K562 (cell line): ENCODE results near the gene BBLN. TPM values are rescaled to one million over a fixed set of nuclear protein-coding genes. Genes with fewer than 3 reads are reported as not detected.

Experiments
- BRCA1 ChIP-seq, 2 experiments: fragments of 450-650 bp in 1 of 2; sonication (generic) in 1 of 2; formaldehyde crosslinking in 1 of 2; IDR thresholded peaks; 2 replicates each; pipeline versions ENCODE4 v1.5.0 to v1.6.1; 2017 to 2020; ENCODE audit warnings: mild to moderate bottlenecking in 1 of 2, missing genetic modification reagents in 1 of 2
- MCM5 ChIP-seq: fragments of 450-650 bp; IDR thresholded peaks from 2 replicates; pipeline ENCODE4 v1.6.1; 2016; ENCODE audit warnings: low read depth
- NCOA1 ChIP-seq: fragments of 450-650 bp; IDR thresholded peaks from 2 replicates; pipeline ENCODE4 v1.6.1; 2016; ENCODE audit warnings: low read depth
- NR2C2 ChIP-seq, 2 experiments: fragments of 200-800 bp in 1 of 2; sonication (Bioruptor generic) in 1 of 2; sonication (generic) in 1 of 2; formaldehyde crosslinking in 1 of 2; IDR thresholded peaks; 2 replicates each; pipeline versions ENCODE4 v1.6.1 to v1.8.0; 2016 to 2022; ENCODE audit warnings: mild to moderate bottlenecking in 1 of 2, missing compliant biosample characterization in 1 of 2, missing genetic modification characterization in 1 of 2, missing genetic modification reagents in 1 of 2
- POLR2G ChIP-seq: fragments of 200-400 bp; formaldehyde crosslinking; IDR thresholded peaks from 2 replicates; pipeline ENCODE4 v1.6.1; 2017; ENCODE audit warnings: low read depth, mild to moderate bottlenecking, antibody characterized with exemption, low read length, moderate library complexity
- SIN3B ChIP-seq: fragments of 450-650 bp; IDR thresholded peaks from 2 replicates; pipeline ENCODE4 v1.6.1; 2017; ENCODE audit warnings: low read depth, mild to moderate bottlenecking, moderate library complexity
- ZNF41 ChIP-seq: fragments of 250-450 bp; sonication (Bioruptor Pico); conservative IDR thresholded peaks from 2 replicates; pipeline ENCODE4 v1.4.0; 2020; ENCODE audit warnings: mild to moderate bottlenecking
- ZNF586 ChIP-seq: fragments of 450-650 bp; formaldehyde crosslinking; conservative IDR thresholded peaks from 2 replicates; pipeline ENCODE4 v1.4.0; 2020; ENCODE audit warnings: mild to moderate bottlenecking, moderate library complexity
- polyA plus RNA-seq, 8 experiments: library from polyadenylated mRNA; depleted of rRNA in 4 of 8; stranded (reverse) in 5 of 8; unstranded in 3 of 8; fragments of >200 nt; fragmentation: Nextera tagmentation in 2 of 8; fragmentation: Illumina TruSeq in 1 of 8; extraction: Ambion mirVana in 2 of 8; extraction: Trizol in 1 of 8; gene quantifications; 2 replicates each; pipeline versions ENCODE4 v1.2.1 to v1.2.3, GENCODE V29; 2011 to 2014; ENCODE audit warnings: inconsistent platforms in 1 of 8, missing spikeins in 1 of 8
- total RNA-seq, 7 experiments: library from RNA; depleted of rRNA in 6 of 7; stranded (reverse); fragments of >200 nt in 6 of 7; fragmentation: Illumina TruSeq in 2 of 7; extraction: Trizol in 2 of 7; gene quantifications; 2 replicates each; pipeline versions ENCODE4 v1.2.1 to v1.2.3, GENCODE V29; 2011 to 2021; ENCODE audit warnings: low replicate concordance in 1 of 7
- TF ChIP-seq, protein P1 (sequence below): fragments of 450-650 bp; formaldehyde crosslinking; IDR thresholded peaks from 2 replicates; pipeline ENCODE4 v1.4.0; 2020; ENCODE audit warnings: mild to moderate bottlenecking, moderate library complexity
- TF ChIP-seq, protein P2 (sequence below): fragments of 450-650 bp; formaldehyde crosslinking; IDR thresholded peaks from 2 replicates; pipeline ENCODE4 v1.4.0; 2022; ENCODE audit warnings: missing genetic modification characterization

The BBLN gene
- total and polyA plus RNA-seq, 9 of the 15 experiments (the other 6 are each of a cell fraction or from before 2014, with no cell fraction given), result 4.2 to 331 (median 87.1) TPM

DNA sequence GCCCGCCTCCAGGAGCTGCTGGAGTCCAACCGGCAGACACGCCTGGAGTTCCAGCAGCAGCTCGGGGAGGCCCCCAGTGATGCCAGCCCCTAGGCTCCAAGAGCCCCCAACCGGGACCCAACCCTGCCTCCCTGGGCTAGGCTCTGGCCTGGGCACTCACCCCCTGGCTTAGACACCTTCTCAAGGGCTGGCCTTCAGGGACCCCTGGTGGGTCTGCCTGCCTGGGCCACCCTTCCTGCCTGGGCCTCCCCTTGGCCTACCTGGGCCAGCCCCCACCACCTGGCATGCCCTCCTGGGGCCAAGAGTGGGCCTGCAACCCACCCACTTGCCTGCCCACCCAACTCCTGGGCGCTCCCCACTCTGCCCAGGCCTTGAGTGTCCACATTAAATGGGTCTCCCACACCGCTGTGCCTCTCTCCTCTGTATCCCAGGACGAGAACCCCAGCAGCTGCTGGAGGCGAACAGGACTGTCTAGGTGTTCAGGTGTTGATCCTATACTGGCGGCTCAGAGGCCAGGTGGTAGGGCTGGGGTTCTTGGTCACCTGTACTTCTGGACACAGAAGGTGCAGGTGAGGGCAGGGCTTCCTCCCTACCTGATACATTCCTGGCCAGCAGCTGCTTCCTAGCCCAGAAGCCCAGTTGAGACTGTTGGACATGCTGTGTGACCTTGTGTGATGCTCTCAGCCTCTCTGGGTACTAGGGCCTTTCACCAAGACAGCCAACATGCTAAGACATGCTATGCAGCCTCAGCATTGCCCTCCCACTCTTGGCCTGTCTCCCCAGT is 3.6 kb downstream of the BBLN start (continued):
- TF ChIP-seq NR2C2 (CRISPR knock-in tag; IDR thresholded peaks at IDR 0.05) (no peak), NR2C2 (tag; IDR thresholded peaks at IDR 0.05) (no peak), ZNF41 (CRISPR knock-in tag) (no peak), POLR2G (peak; percentile 69), BRCA1 (IDR thresholded peaks at IDR 0.05) (no peak), BRCA1 (CRISPR knock-in tag; IDR thresholded peaks at IDR 0.05) (no peak), MCM5 (no peak), SIN3B (no peak), NCOA1 (no peak), ZNF586 (no peak)
- TF ChIP-seq, protein P1, sequence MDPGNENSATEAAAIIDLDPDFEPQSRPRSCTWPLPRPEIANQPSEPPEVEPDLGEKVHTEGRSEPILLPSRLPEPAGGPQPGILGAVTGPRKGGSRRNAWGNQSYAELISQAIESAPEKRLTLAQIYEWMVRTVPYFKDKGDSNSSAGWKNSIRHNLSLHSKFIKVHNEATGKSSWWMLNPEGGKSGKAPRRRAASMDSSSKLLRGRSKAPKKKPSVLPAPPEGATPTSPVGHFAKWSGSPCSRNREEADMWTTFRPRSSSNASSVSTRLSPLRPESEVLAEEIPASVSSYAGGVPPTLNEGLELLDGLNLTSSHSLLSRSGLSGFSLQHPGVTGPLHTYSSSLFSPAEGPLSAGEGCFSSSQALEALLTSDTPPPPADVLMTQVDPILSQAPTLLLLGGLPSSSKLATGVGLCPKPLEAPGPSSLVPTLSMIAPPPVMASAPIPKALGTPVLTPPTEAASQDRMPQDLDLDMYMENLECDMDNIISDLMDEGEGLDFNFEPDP (CRISPR knock-in tag), result 0 out of 2 replicates have a peak, but pooled peaks have one; percentile 2
- TF ChIP-seq, protein P2, sequence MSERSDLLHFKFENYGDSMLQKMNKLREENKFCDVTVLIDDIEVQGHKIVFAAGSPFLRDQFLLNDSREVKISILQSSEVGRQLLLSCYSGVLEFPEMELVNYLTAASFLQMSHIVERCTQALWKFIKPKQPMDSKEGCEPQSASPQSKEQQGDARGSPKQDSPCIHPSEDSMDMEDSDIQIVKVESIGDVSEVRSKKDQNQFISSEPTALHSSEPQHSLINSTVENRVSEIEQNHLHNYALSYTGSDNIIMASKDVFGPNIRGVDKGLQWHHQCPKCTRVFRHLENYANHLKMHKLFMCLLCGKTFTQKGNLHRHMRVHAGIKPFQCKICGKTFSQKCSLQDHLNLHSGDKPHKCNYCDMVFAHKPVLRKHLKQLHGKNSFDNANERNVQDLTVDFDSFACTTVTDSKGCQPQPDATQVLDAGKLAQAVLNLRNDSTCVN (CRISPR knock-in tag), result 0 out of 2 replicates have a peak, but pooled peaks have one; percentile 5
